A673 (cell line): ENCODE measurements around the gene SRCAP.

Experiments
- EZH2 ChIP-seq: fragments of 200-600 bp; sonication (generic); IDR thresholded peaks from 2 replicates; pipeline ENCODE4 v1.6.1; 2017; ENCODE audit warnings: borderline replicate concordance, low read depth, mild to moderate bottlenecking, mixed read lengths, antibody characterized with exemption, low read length; ENCODE audit not compliant: poor library complexity, severe bottlenecking
- TF ChIP-seq, protein P1 (sequence below): fragments of 300-800, 200-600 bp; sonication (generic); conservative IDR thresholded peaks from 2 replicates; pipeline ENCODE4 v1.5.1; 2017; ENCODE audit warnings: low read depth, mild to moderate bottlenecking, antibody characterized with exemption, low read length, moderate library complexity, mixed read lengths

DNA sequence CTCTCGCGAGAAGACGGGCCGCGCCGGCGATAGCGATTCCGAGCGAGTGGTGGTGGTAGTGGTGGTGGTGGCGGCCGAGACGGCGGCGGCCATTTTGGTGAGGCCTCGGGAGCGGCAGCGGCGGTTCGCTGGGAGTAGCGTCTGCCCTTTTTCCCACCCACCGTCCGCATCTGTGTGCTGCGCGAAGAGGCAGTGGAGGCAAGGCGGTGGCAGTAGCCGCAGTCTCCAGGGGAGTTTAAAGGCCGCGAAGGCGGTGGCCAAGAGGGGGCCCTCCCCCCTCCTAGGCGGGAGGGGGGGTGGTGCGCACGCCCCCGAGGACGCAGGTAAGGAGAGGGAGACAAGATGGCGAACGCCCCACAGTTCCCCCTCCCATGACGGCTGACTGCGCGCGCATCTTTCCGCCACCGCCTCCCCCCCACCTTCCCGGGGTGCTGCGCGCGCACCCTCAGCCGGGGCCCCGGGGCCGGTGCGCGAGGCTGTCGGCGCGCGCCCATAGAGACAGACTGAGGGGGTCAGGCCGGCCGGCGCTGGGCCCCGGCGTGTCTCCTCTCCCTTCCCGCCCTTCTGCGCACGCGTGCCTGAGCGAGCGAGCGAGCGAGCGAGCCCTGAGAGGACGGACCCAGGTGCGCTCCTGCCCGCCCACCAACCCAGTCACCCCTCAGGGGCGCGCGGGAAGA, 694 bp upstream of the SRCAP start:
- TF ChIP-seq, protein P1, sequence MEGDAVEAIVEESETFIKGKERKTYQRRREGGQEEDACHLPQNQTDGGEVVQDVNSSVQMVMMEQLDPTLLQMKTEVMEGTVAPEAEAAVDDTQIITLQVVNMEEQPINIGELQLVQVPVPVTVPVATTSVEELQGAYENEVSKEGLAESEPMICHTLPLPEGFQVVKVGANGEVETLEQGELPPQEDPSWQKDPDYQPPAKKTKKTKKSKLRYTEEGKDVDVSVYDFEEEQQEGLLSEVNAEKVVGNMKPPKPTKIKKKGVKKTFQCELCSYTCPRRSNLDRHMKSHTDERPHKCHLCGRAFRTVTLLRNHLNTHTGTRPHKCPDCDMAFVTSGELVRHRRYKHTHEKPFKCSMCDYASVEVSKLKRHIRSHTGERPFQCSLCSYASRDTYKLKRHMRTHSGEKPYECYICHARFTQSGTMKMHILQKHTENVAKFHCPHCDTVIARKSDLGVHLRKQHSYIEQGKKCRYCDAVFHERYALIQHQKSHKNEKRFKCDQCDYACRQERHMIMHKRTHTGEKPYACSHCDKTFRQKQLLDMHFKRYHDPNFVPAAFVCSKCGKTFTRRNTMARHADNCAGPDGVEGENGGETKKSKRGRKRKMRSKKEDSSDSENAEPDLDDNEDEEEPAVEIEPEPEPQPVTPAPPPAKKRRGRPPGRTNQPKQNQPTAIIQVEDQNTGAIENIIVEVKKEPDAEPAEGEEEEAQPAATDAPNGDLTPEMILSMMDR: no peak
- TF ChIP-seq EZH2: no peak
